GM23248 (cell line): ENCODE data around the gene SCAF4. TPM values are rescaled to one million over a fixed set of nuclear protein-coding genes. Genes with fewer than 3 reads are reported as not detected.

Source experiments
- DNase-seq: peaks from one replicate; pipeline ENCODE4 v3.0.0-alpha.2; 2015
- H2AFZ ChIP-seq: fragments of 200-600 bp; sonication (generic); 2 replicates; pipeline ENCODE4 v1.6.1; 2016; ENCODE audit warnings: antibody characterized with exemption
- H3F3A ChIP-seq: fragments of 200-600 bp; sonication (generic); 2 replicates; pipeline ENCODE4 v1.6.1; 2016; ENCODE audit warnings: mild to moderate bottlenecking, antibody characterized with exemption, mixed run types; ENCODE audit not compliant: insufficient read depth
- H3K27ac ChIP-seq: fragments of 200-600 bp; sonication (generic); 2 replicates; pipeline ENCODE4 v1.5.1; 2016; ENCODE audit warnings: mild to moderate bottlenecking
- H3K27me3 ChIP-seq: fragments of 200-600 bp; sonication (generic); replicated peaks from 2 replicates; pipeline ENCODE4 v1.6.1; 2016; ENCODE audit warnings: mild to moderate bottlenecking; ENCODE audit not compliant: insufficient read depth
- H3K36me3 ChIP-seq: fragments of 200-600 bp; sonication (generic); 2 replicates; pipeline ENCODE4 v1.6.1; 2016; ENCODE audit warnings: low read depth, mild to moderate bottlenecking
- H3K4me1 ChIP-seq: fragments of 200-600 bp; sonication (generic); 2 replicates; pipeline ENCODE4 v1.6.1; 2016; ENCODE audit warnings: mild to moderate bottlenecking; ENCODE audit not compliant: insufficient read depth
- H3K4me2 ChIP-seq: fragments of 200-600 bp; sonication (generic); one replicate; pipeline ENCODE4 v1.6.1; 2016; ENCODE audit warnings: mild to moderate bottlenecking; ENCODE audit not compliant: unreplicated experiment
- H3K4me3 ChIP-seq: fragments of 200-600 bp; sonication (generic); 2 replicates; pipeline ENCODE4 v1.5.1; 2016; ENCODE audit warnings: mild to moderate bottlenecking
- H3K79me2 ChIP-seq: fragments of 200-600 bp; sonication (generic); 2 replicates; pipeline ENCODE4 v1.6.1; 2016; ENCODE audit warnings: mild to moderate bottlenecking; ENCODE audit not compliant: insufficient read depth
- H3K9ac ChIP-seq: fragments of 200-600 bp; sonication (generic); 2 replicates; pipeline ENCODE4 v1.6.1; 2016; ENCODE audit warnings: mild to moderate bottlenecking
- H3K9me2 ChIP-seq: fragments of 200-600 bp; sonication (generic); 2 replicates; pipeline ENCODE4 v1.6.1; 2016; ENCODE audit warnings: mixed run types, mild to moderate bottlenecking, moderate library complexity; ENCODE audit not compliant: insufficient read depth
- H3K9me3 ChIP-seq: fragments of 200-600 bp; sonication (generic); one replicate; pipeline ENCODE4 v1.6.1; 2017; ENCODE audit warnings: low read depth
- H4K20me1 ChIP-seq: fragments of 200-600 bp; sonication (generic); 2 replicates; pipeline ENCODE4 v1.6.0; 2016; ENCODE audit not compliant: insufficient read depth
- EZH2 ChIP-seq: fragments of 200-600 bp; sonication (generic); IDR thresholded peaks from 2 replicates; pipeline ENCODE4 v1.6.1; 2018; ENCODE audit warnings: antibody characterized with exemption, mild to moderate bottlenecking; ENCODE audit not compliant: insufficient read depth, poor library complexity, severe bottlenecking
- EZH2phosphoT487 ChIP-seq: fragments of 200-600 bp; sonication (generic); IDR thresholded peaks from 2 replicates; pipeline ENCODE4 v1.6.1; 2018; ENCODE audit warnings: antibody characterized with exemption, moderate library complexity, mild to moderate bottlenecking, low read depth; ENCODE audit not compliant: insufficient read depth
- WGBS, 2 experiments: methylation state at CpG; one replicate each; pipeline ENCODE4 v1.1.6; 2015 to 2017; ENCODE audit warnings: low lambda C conversion rate in 2 of 2, low coverage in 1 of 2; ENCODE audit errors: missing lambda C conversion rate in 2 of 2; 5-methylcytosine and 5-hydroxymethylcytosine counted together
- in situ Hi-C: fragments of 300-500 bp; cut with MboI; formaldehyde crosslinking; loops from 2 replicates; pipeline ENCODE4 v1.15.0; 2020
- polyA plus RNA-seq: library from polyadenylated mRNA; unstranded; fragments of >200 nt; fragmentation: Nextera tagmentation; extraction: Ambion mirVana; gene quantifications from 2 replicates; pipeline ENCODE4 v1.2.1, GENCODE V29; 2016
- total RNA-seq: library from RNA; depleted of rRNA; stranded (reverse); fragments of >200 nt; shearing (Covaris generic); gene quantifications from 2 replicates; pipeline ENCODE4 v1.2.3, GENCODE V29; 2014

SCAF4 gene
- total and polyA plus RNA-seq, 2 experiments from 2014 or later: 3.2 to 19.4 TPM

DNA sequence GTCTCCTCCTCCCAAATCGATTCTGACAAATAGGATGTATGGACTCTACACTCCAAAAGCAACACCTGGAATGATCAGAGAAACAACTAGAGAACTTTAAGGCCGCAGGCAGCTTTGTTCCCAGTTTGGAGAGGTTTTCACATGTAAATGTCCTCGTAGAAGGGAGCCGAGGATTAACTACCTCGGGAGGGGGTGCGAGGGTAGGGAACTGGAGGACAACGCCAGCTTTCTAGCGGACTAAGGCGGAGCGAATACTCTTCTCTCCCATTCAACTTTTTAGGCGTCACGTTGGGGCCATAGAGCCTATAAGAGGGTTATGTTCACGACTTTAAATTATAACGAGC, 1.2 kb downstream of the SCAF4 start:
- H2AFZ ChIP-seq: peak overlapping the region; percentile 72
- peak overlapping the region; percentile 98 for H3K4me2 ChIP-seq
- H3F3A ChIP-seq: peaks cover 31% of the 10 kb centered on the region
- peaks cover 31% of the 10 kb centered on the region for H3K4me1 ChIP-seq
- H3K79me2 ChIP-seq: peaks cover 55% of the 10 kb centered on the region
- H3K9me2 ChIP-seq: no peaks in the 10 kb centered on the region
- peak overlapping the region; percentile 83 for H3K4me3 ChIP-seq
- H3K27ac ChIP-seq: peak overlapping the region; percentile 79
- H4K20me1 ChIP-seq: peaks cover 20% of the 10 kb centered on the region; the same call in 1 of the 2 replicates
- no peaks in the 10 kb centered on the region for H3K36me3 ChIP-seq
- 2% methylated on average over 14 of the region's 14 CpGs for WGBS, 2 experiments
- peak; percentile 69 for DNase-seq
- TF ChIP-seq EZH2 (no peak), EZH2phosphoT487 (no peak)
- peak overlapping the region; percentile 89 for H3K9ac ChIP-seq
- in situ Hi-C loops: no loop called here
- H3K27me3 ChIP-seq: no peaks in the 10 kb centered on the region
- H3K9me3 ChIP-seq: no peaks in the 10 kb centered on the region

DNA sequence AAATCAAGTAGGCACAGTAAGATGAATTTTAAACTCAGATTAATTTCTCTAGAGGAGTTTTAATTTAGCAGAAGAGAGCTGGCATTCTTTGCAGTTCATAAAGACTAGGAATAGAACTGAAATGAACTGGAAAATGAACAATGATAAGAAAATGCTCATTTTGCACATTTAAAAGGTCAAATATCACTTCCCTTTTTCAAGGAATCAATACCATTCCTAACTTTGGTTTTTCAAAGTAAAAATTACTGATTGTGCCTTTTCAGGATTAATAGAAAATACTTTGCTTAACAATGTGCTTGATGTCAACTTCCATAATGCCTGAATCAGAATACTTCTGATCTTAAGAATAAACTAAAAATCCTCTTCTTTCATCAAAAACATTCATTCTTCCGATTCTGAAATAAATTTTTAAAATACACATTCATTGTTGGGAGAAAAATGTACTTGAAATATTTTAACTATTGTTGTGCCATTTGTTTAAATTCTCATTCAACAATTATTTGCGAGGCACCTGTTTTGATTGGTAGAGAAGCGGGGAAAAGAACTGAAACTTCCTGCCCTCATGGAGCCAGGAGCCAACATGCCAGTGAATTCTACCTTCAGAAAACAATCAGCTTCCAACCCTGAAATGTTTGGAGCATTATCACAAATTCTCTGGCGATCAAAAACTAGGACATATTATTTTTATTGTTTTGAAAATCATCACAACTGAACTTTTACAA, 2.1 kb downstream of the SCAF4 start:
- no peak for DNase-seq
- H3K4me2 ChIP-seq: peak overlapping the region; percentile 98
- no peaks in the 10 kb centered on the region for H3K9me3 ChIP-seq
- H3K27ac ChIP-seq: peak overlapping the region; percentile 79; the same call in 1 of the 2 replicates
- H3K36me3 ChIP-seq: no peaks in the 10 kb centered on the region
- WGBS, 2 experiments: 19 to 25% methylated on average over 4 of the region's 4 CpGs
- H3K9ac ChIP-seq: peak overlapping the region; percentile 89
- in situ Hi-C loops: no loop called here
- no peaks in the 10 kb centered on the region for H3K27me3 ChIP-seq
- H3K9me2 ChIP-seq: no peaks in the 10 kb centered on the region
- H3K4me1 ChIP-seq: peaks cover 31% of the 10 kb centered on the region
- H3K79me2 ChIP-seq: peaks cover 64% of the 10 kb centered on the region
- H3K4me3 ChIP-seq: peak overlapping the region; percentile 83
- H3F3A ChIP-seq: peaks cover 31% of the 10 kb centered on the region
- no peak for TF ChIP-seq EZH2
- TF ChIP-seq EZH2phosphoT487: no peak
- no peak overlapping the region for H2AFZ ChIP-seq
- H4K20me1 ChIP-seq: peaks cover 28% of the 10 kb centered on the region; the same call in 1 of the 2 replicates

DNA sequence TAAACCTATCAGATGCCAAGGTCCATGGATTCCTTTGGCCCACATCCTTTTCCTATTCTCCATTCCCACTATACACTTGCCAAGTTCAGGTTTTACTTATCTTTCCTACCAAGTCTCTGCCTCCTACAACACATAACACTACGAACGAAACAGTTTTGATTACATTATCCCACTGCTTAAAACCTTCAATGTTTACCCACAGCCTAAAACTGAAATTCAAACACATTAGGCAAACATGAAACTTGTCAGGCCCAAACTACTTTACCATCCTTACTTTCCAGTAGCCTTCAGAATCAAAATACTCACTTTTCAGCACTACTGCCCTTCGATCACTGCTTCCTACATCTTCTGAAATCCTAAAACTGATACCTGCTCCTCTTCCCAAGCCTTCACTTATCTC, 3.0 kb downstream of the SCAF4 start:
- in situ Hi-C loops: no loop called here
- peaks cover 31% of the 10 kb centered on the region for H4K20me1 ChIP-seq
- peaks cover 73% of the 10 kb centered on the region for H3K79me2 ChIP-seq
- H3K27ac ChIP-seq: no peak overlapping the region
- H3K4me3 ChIP-seq: no peak overlapping the region
- peak overlapping the region; percentile 89 for H3K9ac ChIP-seq
- 91 to 96% methylated on average over 3 of the region's 3 CpGs for WGBS, 2 experiments
- no peaks in the 10 kb centered on the region for H3K9me3 ChIP-seq
- peaks cover 31% of the 10 kb centered on the region for H3F3A ChIP-seq
- no peaks in the 10 kb centered on the region for H3K27me3 ChIP-seq
- H3K9me2 ChIP-seq: no peaks in the 10 kb centered on the region
- TF ChIP-seq EZH2phosphoT487: no peak
- TF ChIP-seq EZH2: no peak
- peaks cover 31% of the 10 kb centered on the region for H3K4me1 ChIP-seq
- H2AFZ ChIP-seq: no peak overlapping the region
- no peak for DNase-seq
- H3K36me3 ChIP-seq: no peaks in the 10 kb centered on the region
- peak overlapping the region; percentile 98 for H3K4me2 ChIP-seq

DNA sequence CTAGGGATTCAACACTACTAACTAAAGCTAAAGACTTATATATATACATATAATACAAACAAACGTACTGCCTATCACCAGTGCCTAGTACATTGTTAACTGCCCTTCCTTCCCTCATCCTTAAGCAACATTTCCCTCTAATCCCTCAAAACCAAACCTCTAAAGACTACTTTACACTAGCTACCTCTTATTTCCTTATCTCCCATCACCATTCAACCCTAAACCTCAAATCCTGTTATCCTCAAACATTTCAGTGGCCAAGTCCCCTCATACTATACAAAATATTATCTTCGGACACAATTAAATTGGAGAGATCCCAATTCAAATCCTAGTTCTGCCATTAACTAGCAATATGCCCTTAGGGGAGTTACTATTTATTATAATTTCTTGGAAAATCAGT, 3.7 kb downstream of the SCAF4 start:
- H3K36me3 ChIP-seq: no peaks in the 10 kb centered on the region
- TF ChIP-seq EZH2 (no peak), EZH2phosphoT487 (no peak)
- peaks cover 31% of the 10 kb centered on the region for H4K20me1 ChIP-seq
- H3K4me3 ChIP-seq: no peak overlapping the region
- no peaks in the 10 kb centered on the region for H3K27me3 ChIP-seq
- no peak overlapping the region for H3K9ac ChIP-seq
- no peak overlapping the region for H2AFZ ChIP-seq
- no peak overlapping the region for H3K4me2 ChIP-seq
- H3K9me2 ChIP-seq: no peaks in the 10 kb centered on the region
- H3K79me2 ChIP-seq: peaks cover 80% of the 10 kb centered on the region
- in situ Hi-C loops: no loop called here
- no peaks in the 10 kb centered on the region for H3K9me3 ChIP-seq
- no peak for DNase-seq
- H3F3A ChIP-seq: peaks cover 26% of the 10 kb centered on the region
- WGBS, 2 experiments: 98 to 99% methylated on average over 2 of the region's 2 CpGs
- H3K4me1 ChIP-seq: peaks cover 26% of the 10 kb centered on the region
- no peak overlapping the region for H3K27ac ChIP-seq
